Retinal pigment epithelial cell (primary cell): ENCODE measurements around the gene FAM47E.
A peak's percentile ranks its signal among the peaks of the same experiment; 100 is the strongest.

ENCODE experiments used
- DNase-seq: peaks from one replicate; pipeline ENCODE4 v3.0.0-alpha.2; 2010; ENCODE audit warnings: low read depth
- H3K4me3 ChIP-seq: 2 replicates; pipeline ENCODE4 v1.5.1; 2011; ENCODE audit warnings: mild to moderate bottlenecking, low read length, control low read depth, moderate library complexity
- TF ChIP-seq, protein P1 (sequence below): conservative IDR thresholded peaks from 2 replicates; pipeline ENCODE4 v1.5.1; 2011; ENCODE audit warnings: low read depth, low read length, control low read depth, inconsistent platforms

Gene FAM47E

DNA sequence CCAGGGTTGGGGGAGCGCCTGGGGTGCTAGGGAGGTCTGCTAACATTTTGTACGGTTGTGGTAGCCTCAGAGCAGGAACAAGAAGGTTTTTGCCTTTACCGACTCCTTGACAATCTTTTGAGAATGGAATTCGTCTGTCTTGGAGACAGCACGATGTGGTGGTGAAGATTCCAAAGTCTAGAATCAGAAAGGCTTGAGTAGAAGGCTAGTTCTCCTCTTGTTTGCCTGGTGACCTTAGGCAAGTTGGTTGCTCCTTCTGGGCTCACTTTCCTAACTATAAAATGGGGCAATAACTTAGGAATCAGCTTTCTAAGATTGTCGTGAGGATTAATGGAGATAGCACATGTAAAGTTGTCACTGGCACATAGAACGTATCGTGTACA lies 741 bp downstream of the FAM47E start:
- H3K4me3 ChIP-seq: peak overlapping the region; percentile 65
- no peak for DNase-seq
- TF ChIP-seq, protein P1, sequence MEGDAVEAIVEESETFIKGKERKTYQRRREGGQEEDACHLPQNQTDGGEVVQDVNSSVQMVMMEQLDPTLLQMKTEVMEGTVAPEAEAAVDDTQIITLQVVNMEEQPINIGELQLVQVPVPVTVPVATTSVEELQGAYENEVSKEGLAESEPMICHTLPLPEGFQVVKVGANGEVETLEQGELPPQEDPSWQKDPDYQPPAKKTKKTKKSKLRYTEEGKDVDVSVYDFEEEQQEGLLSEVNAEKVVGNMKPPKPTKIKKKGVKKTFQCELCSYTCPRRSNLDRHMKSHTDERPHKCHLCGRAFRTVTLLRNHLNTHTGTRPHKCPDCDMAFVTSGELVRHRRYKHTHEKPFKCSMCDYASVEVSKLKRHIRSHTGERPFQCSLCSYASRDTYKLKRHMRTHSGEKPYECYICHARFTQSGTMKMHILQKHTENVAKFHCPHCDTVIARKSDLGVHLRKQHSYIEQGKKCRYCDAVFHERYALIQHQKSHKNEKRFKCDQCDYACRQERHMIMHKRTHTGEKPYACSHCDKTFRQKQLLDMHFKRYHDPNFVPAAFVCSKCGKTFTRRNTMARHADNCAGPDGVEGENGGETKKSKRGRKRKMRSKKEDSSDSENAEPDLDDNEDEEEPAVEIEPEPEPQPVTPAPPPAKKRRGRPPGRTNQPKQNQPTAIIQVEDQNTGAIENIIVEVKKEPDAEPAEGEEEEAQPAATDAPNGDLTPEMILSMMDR: no peak

DNA sequence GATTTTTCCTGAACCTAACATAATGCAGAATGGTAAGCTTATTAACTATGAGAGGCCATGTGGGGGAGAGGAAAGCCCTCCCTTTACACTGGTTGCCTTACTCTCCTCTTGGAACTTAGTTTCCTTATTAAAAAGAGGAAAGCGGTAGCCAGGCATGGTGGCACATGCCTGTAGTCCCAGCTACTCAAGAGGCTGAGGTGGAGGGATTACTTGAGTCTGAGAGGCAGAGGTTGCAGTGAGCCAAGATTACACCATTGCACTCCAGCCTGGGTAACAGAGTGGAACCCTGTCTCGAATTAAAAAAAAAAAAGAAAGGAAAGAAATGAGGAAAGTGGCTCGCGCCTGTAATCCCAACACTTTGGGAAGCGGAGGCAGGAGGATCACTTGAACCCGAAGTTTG lies 2.0 kb downstream of the FAM47E start:
- TF ChIP-seq, protein P1: no peak
- no peak overlapping the region for H3K4me3 ChIP-seq
- DNase-seq: no peak

DNA sequence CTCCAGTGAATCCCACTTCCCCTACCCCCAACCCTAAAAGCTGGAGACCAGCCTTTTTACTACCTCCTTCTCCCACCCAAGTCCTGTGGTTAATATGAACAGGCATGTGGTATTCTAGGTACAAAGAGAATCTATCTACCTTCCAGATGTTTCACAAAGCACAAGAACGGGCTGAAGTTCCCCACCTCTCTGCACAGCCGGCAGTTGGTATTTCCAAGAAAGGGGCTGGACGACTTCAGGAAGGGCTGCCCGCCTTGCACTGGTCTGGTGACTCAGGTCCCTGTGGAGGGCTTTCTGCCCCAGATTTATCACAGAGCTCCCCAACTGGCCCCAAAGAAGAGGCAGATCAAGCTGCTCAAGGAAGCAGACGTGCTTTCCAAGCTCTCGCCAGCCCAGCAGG lies 4.5 kb downstream of the FAM47E start:
- TF ChIP-seq, protein P1: no peak
- no peak overlapping the region for H3K4me3 ChIP-seq
- DNase-seq: no peak

DNA sequence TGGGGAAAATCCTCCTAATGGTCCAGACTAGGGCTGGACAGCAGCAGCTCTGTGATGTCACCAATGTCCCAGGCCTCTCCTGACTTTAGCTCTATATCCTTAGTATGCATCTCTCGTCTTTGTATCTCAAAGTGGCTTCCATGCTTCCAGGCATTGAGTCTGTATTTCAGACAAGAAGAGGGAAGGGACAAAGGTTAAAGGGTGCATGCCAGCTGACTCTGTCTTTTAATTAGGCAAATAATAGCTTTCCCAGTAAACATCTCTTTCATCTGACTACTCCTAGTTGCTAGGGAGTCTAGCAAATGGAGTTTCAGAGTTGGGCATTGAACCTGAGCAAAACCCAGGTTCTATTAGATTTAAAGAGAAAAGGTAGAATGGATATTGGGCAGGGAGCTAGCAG lies 5.4 kb downstream of the FAM47E start:
- no peak overlapping the region for H3K4me3 ChIP-seq
- TF ChIP-seq, protein P1: no peak
- DNase-seq: no peak

DNA sequence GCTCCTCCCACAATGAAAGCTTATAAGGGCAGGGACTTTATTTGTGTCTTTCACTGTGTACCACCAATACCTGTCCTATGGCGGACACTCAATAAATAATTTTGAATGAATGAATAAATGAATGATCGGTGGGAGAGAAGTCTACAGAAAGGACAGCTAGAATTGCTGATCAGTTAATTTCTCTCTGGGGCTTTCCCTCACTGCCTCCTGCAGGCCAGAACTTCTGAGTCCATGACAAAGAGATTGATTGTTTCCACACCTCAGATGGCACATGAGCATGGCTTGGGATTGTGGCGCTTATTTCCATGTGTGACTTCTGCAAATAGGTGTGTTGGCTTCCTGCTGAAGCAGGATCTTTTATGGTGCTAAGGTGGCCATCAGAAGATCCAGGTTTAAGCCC lies 6.3 kb downstream of the FAM47E start:
- no peak for DNase-seq
- H3K4me3 ChIP-seq: no peak overlapping the region
- TF ChIP-seq, protein P1: no peak

DNA sequence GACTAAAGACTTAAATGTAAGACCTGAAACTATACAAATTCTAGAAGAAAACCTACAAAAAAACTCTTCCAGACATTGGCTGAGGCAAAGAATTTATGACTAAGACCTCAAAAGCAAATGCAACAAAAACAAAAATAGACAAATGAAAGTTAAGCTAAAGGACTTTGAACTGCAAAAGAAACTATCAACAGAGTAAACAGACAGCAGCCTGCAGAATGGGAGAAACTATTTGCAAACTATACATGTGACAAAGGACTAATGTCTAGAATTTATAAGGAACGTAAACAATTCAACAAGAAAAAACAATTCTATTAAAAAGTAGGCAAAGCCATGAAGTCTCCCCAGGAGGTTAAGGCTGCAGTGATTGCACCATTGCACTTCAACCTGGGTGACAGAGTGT lies 9.1 kb downstream of the FAM47E start:
- no peak overlapping the region for H3K4me3 ChIP-seq
- no peak for DNase-seq
- TF ChIP-seq, protein P1: no peak

DNA sequence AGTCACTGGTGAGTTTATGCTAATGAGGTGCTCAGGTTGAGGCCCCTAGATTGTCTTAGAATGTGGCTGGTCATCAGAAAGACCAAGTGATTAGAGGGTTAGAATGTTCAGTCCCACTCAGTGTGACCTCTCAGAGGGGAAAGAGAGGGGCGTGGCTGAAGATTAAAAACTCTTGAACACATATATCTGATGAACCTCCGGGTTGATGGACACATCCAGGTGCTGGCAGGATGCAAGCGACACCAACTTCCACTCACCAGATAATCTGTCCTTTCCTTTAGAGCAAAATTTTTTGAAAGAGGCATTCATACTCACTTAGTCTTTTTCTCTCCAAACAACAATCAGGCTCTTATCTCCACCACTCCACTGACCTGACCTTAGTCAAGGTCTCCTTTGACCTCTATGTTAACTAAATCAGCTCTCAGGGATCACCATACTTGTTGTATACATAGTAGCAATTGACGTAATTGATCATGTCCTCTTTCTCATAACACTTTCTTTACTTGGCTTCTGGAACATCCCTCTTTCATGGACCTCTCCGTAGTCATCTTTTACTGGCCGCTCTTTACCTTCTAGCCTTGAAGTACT lies 14.2 kb downstream of the FAM47E start:
- DNase-seq: no peak
- H3K4me3 ChIP-seq: no peak overlapping the region
- TF ChIP-seq, protein P1: no peak
